HG03378 (cell line): Measurements from ENCODE around the gene HDAC1.

Experiments used
- ATAC-seq: cut with Tn5 transposase; IDR thresholded peaks from one replicate; pipeline ENCODE4 v1.9.1; 2021; ENCODE audit warnings: mild to moderate bottlenecking, moderate library complexity; ENCODE audit not compliant: unreplicated experiment

HDAC1 gene

GRCh38 chr1:32364836-32365235 is 73.0 kb downstream of the HDAC1 start:
- ATAC-seq, result no peak

- ATAC-seq, result no peak
These were observed 73.6 kb downstream of the HDAC1 start for GRCh38 chr1:32365445-32365844.

GRCh38 chr1:32367912-32368635 is 76.2 kb downstream of the HDAC1 start:
- ATAC-seq, result no peak

GRCh38 chr1:32372149-32372756 is 80.4 kb downstream of the HDAC1 start:
- no peak for ATAC-seq

- no peak for ATAC-seq
These were observed 82.2 kb downstream of the HDAC1 start for GRCh38 chr1:32373996-32374592.

- no peak for ATAC-seq
These were observed 84.3 kb downstream of the HDAC1 start for GRCh38 chr1:32376199-32376598.

- ATAC-seq, result no peak
These were observed 85.8 kb downstream of the HDAC1 start for GRCh38 chr1:32377541-32378220.

GRCh38 chr1:32380057-32380456 is 88.2 kb downstream of the HDAC1 start:
- ATAC-seq, result no peak
